ENCODE measurements around the gene GRXCR1.

Gene GRXCR1

GRCh38 chr4:42928582-42928981, 36.1 kb downstream of the GRXCR1 start:
- no peak for DNase-seq (ENCODE audit: low read depth)

- DNase-seq (ENCODE audit: low read depth): no peak
Observed at GRCh38 chr4:42942216-42942615, 49.7 kb downstream of the GRXCR1 start.

GRCh38 chr4:42945874-42946273, 53.4 kb downstream of the GRXCR1 start:
- DNase-seq (ENCODE audit: low read depth): no peak

DNA sequence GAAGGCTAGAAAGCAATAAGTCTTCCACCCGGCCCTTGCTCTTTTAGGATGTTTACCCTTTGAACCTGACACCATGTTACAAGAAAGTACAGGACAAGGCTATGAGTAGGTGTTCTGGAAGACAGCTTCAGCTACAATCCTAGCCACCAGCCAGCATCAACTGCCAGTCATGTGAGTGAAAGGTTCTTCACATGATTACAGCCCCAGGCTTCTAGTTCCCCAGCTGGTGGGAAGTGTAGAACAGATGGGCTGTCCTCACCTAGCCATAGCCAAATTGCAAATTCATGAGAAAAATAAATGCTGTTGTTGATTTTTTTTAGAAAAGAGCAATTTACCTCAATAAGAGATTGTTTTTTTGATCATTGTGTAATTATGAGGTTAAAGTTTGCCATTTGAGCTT, 60.8 kb downstream of the GRXCR1 start:
- no peak for DNase-seq (ENCODE audit: low read depth)

DNA sequence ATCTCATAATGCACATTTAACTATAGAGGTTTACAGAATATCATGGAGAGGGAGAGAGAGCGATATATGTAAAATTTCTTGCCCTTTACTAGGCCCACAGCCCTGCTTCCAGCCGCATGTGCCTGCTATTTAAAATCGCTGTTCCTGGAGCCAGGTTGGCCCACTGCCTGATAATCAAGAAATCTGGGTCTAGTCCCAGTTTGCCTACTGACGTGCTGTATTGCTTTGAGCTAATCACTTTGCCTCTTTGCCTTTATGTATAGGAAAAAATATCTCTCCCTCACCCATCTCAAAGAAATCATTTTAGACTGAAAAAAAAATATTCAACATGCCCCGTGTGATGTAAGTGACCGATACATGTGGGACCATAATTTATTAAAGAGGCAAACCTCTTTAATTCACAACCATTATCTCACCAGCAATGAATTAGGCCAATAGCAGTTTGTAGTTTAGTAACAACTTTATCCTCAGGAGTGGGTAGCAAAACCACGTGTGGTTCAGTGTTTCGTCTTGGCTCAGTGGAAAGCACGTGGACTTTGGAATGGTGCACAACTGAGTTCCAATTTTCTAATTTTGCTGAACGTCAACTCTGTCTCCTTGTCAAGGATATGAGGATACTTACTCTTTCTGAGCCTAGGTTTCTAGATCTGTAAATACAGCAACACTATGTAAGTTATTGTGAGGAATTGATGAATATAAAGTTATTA, 62.6 kb downstream of the GRXCR1 start:
- DNase-seq (ENCODE audit: low read depth): no peak

GRCh38 chr4:42955746-42956505, 63.4 kb downstream of the GRXCR1 start:
- DNase-seq (ENCODE audit: low read depth): no peak

GRCh38 chr4:42965326-42965725, 72.8 kb downstream of the GRXCR1 start:
- no peak for DNase-seq (ENCODE audit: low read depth)

GRCh38 chr4:42985976-42986375, 93.5 kb downstream of the GRXCR1 start:
- no peak for DNase-seq (ENCODE audit: low read depth)

DNA sequence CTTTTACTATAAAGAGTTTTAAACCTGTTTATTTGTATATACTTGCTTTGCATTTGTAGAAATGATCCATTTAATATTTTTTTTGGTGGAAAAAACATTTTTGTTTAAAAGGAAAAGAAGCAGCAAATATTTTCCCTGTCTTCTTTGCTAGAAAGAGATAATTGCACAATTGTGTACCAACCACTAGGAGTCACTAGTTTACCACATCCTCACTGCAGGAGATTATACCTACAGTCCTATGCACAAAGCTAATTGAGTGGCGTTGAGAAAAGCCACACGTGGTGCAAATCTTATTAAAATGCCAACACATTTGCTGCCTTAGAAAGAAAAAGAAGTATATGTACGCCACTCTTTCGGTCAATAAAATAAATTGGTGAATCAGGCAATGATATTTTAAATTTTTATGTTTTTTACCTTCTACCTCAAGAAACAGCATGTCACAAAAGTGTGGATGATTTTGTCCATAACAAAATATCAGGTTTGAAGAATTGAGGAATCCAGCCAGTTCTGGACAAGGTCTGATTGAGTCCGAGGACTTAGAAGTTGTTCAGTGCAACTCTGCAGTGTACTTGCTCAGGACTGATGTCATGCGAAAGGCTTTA, 102.9 kb downstream of the GRXCR1 start:
- DNase-seq (ENCODE audit: low read depth): no peak

DNA sequence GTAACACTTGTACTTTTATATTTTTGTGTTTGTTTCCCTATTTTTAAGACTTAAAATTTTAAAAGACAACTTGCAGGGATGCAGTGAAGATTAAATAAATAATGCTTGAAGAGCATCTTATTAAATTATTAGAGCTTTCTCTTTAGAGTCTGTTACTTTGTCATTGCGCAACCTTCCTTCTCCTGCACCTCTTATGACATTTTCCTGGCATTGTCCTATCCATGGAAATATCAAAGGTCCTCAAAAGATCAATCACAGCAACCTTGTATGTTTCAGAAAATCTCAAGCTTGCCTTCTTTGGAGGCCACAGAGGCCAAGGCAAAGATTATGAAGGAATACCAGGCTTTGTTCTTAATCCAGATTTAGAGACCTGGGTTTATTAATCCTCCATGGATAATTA, 116.3 kb downstream of the GRXCR1 start:
- DNase-seq (ENCODE audit: low read depth): no peak

DNA sequence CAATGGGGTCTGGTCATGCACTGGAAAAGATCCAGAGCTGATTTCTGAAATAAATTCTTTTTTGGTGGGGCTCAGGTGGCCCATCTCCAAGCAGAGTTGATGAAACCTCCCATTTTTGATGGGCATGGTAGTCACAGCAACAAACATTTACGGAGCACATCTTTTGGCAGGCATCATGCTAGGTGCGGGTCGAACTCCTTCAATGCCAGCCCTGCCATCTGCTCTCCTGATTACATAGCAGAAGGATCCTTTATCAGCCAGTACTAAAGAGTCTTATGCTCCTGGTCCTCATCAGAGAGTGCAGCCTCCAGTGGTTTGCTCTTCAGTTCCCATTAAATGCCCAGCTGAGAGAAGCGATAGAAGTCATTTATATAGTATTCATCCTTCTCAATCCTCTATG, 121.7 kb downstream of the GRXCR1 start:
- no peak for DNase-seq (ENCODE audit: low read depth)

GRCh38 chr4:43041632-43042031, 149.1 kb downstream of the GRXCR1 start:
- DNase-seq (ENCODE audit: low read depth): no peak

DNA sequence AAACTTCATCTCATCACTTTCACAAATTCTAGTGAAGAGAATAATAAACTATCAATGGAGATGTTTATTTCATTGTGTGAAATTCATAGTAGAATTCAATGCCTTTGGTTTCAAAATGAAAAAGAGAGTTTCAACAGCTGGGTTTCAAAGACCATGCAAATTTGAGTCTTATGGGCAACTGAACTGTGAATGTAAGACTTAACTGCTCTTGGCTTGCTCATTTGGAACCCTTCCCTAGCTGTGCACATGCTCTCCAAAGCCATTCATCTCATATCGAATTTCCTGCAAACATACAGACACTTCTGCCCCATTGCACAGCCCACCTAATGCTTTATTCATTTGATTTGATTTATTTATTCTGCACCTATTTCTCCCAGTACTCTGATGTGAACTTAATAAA, 154.5 kb downstream of the GRXCR1 start:
- no peak for DNase-seq (ENCODE audit: low read depth)

DNA sequence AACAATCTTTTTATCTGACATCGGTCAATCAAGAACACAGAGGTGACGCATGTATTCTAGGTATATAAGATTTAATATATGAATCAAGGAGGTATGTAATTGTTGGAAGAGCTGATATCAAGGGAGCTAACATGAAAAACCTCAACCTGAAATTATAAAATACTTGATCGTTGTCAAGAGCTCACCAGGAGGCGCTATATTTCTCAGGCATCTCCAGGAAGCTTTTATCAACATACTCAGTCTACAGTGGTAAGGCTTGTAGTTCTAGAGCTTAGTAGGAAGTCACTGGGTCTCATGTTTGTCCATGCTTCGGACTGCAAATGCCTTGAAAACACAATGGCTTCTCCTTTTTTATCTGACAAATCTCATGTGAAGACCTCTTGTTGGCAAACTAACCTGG, 156.1 kb downstream of the GRXCR1 start:
- DNase-seq (ENCODE audit: low read depth): no peak

- no peak for DNase-seq (ENCODE audit: low read depth)
Observed at GRCh38 chr4:43049326-43049725, 156.8 kb downstream of the GRXCR1 start.

DNA sequence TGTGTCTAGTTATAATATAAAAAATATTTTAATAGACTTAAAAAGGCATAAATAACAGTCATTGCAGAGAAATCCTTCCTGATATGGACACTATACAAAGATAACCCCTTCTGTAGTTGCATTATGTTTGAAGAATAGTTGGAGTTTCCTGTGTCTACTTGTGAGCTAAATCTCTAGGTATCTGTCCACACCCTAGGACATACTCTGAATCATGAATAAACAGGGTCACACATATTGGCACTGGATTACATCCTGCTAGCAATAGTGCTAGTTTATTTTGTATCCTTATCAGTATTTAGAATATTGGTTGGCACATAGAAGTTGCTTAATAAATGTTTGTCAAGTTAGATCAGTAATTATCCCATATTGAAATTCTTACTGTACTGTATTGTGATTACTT, 173.9 kb downstream of the GRXCR1 start:
- no peak for DNase-seq (ENCODE audit: low read depth)

- DNase-seq (ENCODE audit: low read depth): no peak
Observed at GRCh38 chr4:43071069-43071468, 178.6 kb downstream of the GRXCR1 start.
